Skin epidermis (tissue), 12 donors: ENCODE measurements around the gene TOR4A.

Experiments used
- H3K27ac ChIP-seq, 21 experiments: fragments of 200-600 bp; sonication (generic) in 11 of 21; one replicate each; pipeline ENCODE4 v1.5.0; 2020; ENCODE audit warnings: mild to moderate bottlenecking in 3 of 21, inconsistent platforms in 2 of 21, moderate library complexity in 2 of 21
- H3K4me3 ChIP-seq, 7 experiments: fragments of 200-600 bp; sonication (generic) in 2 of 7; one replicate each; pipeline ENCODE4 v1.5.0; 2020; ENCODE audit warnings: inconsistent platforms in 2 of 7, mild to moderate bottlenecking in 2 of 7, moderate library complexity in 1 of 7

The TOR4A gene

GRCh38 chr9:137269231-137269772 is 8.2 kb upstream of the TOR4A start:
- H3K4me3 ChIP-seq: no peak overlapping the region
- peak overlapping the region in 7 of 21 experiments; percentile 2 to 37 (median 23) for H3K27ac ChIP-seq

GRCh38 chr9:137270929-137271695 is 6.4 kb upstream of the TOR4A start:
- no peak overlapping the region for H3K27ac ChIP-seq
- no peak overlapping the region for H3K4me3 ChIP-seq

- no peak overlapping the region for H3K4me3 ChIP-seq
- no peak overlapping the region for H3K27ac ChIP-seq
These were observed 5.8 kb upstream of the TOR4A start for GRCh38 chr9:137271696-137272076.

GRCh38 chr9:137272241-137273094 is 5.1 kb upstream of the TOR4A start:
- Histone ChIP-seq H3K27ac (no peak overlapping the region), H3K4me3 (no peak overlapping the region)

GRCh38 chr9:137273095-137273490 is 4.4 kb upstream of the TOR4A start:
- no peak overlapping the region for H3K27ac ChIP-seq

GRCh38 chr9:137273611-137274320 is 3.8 kb upstream of the TOR4A start:
- Histone ChIP-seq H3K27ac (peak overlapping the region in 10 of 21 experiments; percentile 16 to 79 (median 54)), H3K4me3 (no peak overlapping the region)

More at GRCh38 chr9:137273095-137273490, 4.4 kb upstream of the TOR4A start:
- no peak overlapping the region for H3K4me3 ChIP-seq

- Histone ChIP-seq H3K4me3 (no peak overlapping the region), H3K27ac (peak overlapping the region in 1 of 21 experiments; percentile 78)
These were observed 2.3 kb upstream of the TOR4A start for GRCh38 chr9:137275203-137275587.

GRCh38 chr9:137275588-137276472 is 1.7 kb upstream of the TOR4A start:
- H3K4me3 ChIP-seq: no peak overlapping the region
- peak overlapping the region in 14 of 21 experiments; percentile 24 to 88 (median 75) for H3K27ac ChIP-seq

- H3K27ac ChIP-seq: peak overlapping the region; percentile 3 to 88 (median 75)
- peak overlapping the region; percentile 9 to 51 (median 41) for H3K4me3 ChIP-seq
These were observed 825 bp upstream of the TOR4A start for GRCh38 chr9:137276473-137277328.

- peak overlapping the region; percentile 27 to 51 (median 41) for H3K4me3 ChIP-seq
- H3K27ac ChIP-seq: peak overlapping the region; percentile 21 to 88 (median 75)
These were observed 655 bp downstream of the TOR4A start for GRCh38 chr9:137278061-137278701.

- peak overlapping the region in 4 of 21 experiments; percentile 21 to 78 (median 67) for H3K27ac ChIP-seq
- H3K4me3 ChIP-seq: peak overlapping the region; percentile 27 to 51 (median 41)
These were observed 1.5 kb downstream of the TOR4A start for GRCh38 chr9:137278721-137279711.

GRCh38 chr9:137279741-137280473 is 2.4 kb downstream of the TOR4A start:
- H3K27ac ChIP-seq: no peak overlapping the region
- H3K4me3 ChIP-seq: no peak overlapping the region

GRCh38 chr9:137280474-137281344 is 3.2 kb downstream of the TOR4A start:
- Histone ChIP-seq H3K27ac (no peak overlapping the region), H3K4me3 (peak overlapping the region in 1 of 7 experiments; percentile 0)

- Histone ChIP-seq H3K27ac (no peak overlapping the region), H3K4me3 (peak overlapping the region in 1 of 7 experiments; percentile 0)
These were observed 4.0 kb downstream of the TOR4A start for GRCh38 chr9:137281345-137282116.
